Muscle of leg (tissue), 11 donors: Measurements from ENCODE around the gene MFN1. TPM values are rescaled to one million over a fixed set of nuclear protein-coding genes. Genes with fewer than 3 reads are reported as not detected.

Experiments
- DNase-seq: peaks from one replicate; pipeline ENCODE4 v3.0.0; 2013
- H3K27ac ChIP-seq: one replicate; pipeline ENCODE4 v1.5.1; 2013; ENCODE audit warnings: mild to moderate bottlenecking, low read length, control low read depth
- H3K27me3 ChIP-seq: one replicate; pipeline ENCODE4 v1.6.1; 2013; ENCODE audit warnings: low read length; ENCODE audit not compliant: control insufficient read depth, insufficient read depth
- H3K36me3 ChIP-seq: one replicate; pipeline ENCODE4 v1.6.1; 2013; ENCODE audit warnings: low read length; ENCODE audit not compliant: control insufficient read depth, insufficient read depth
- H3K4me1 ChIP-seq: one replicate; pipeline ENCODE4 v1.6.1; 2013; ENCODE audit warnings: low read length; ENCODE audit not compliant: control insufficient read depth, insufficient read depth
- H3K4me3 ChIP-seq: one replicate; pipeline ENCODE4 v1.5.1; 2013; ENCODE audit warnings: low read length, control low read depth
- H3K9me3 ChIP-seq: replicated peaks from 2 replicates; pipeline ENCODE4 v1.6.1; 2013; ENCODE audit warnings: low read depth, low read length; ENCODE audit not compliant: control insufficient read depth
- WGBS: methylation state at CpG from one replicate; pipeline ENCODE4 v1.1.5; 2013; ENCODE audit warnings: missing lambda C conversion rate; ENCODE audit not compliant: insufficient coverage; 5-methylcytosine and 5-hydroxymethylcytosine counted together
- polyA plus RNA-seq, 8 donors: library from polyadenylated mRNA; unstranded; fragments of 120-200 nt; gene quantifications; one replicate each; pipeline versions ENCODE4 v1.2.1 to v1.2.3, GENCODE V29; 2013; ENCODE audit warnings: inconsistent platforms in 1 of 8, low replicate concordance in 1 of 8; ENCODE audit not compliant: insufficient read length in 8 of 8, insufficient read depth in 1 of 8
- total RNA-seq: library from RNA; stranded (reverse); fragments of 120-200 nt; gene quantifications from one replicate; pipeline ENCODE4 v1.2.4, GENCODE V29; 2013

The MFN1 gene
- total and polyA plus RNA-seq, 9 donors = 32.4 to 51.8 (median 42.4) TPM

DNA sequence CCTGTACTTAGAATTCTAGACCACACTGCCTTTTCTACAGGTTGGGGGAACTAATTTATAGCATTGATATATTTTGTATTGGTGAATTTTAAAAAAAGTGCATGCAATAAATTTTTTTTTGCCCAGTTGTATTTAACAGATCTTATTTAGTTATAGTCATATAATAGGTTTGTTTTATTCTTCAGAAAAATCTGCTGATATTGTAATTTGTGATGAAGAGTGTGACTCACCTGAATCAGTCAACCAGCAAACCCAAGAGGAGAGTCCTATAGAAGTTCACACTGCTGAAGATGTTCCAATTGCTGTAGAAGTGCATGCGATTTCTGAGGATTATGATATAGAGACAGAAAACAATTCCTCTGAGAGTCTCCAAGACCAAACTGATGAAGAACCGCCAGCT lies 14.4 kb upstream of the MFN1 start:
- DNase-seq = no peak
- H3K27ac ChIP-seq = no peak overlapping the region
- no peak overlapping the region for H3K4me3 ChIP-seq
- H3K27me3 ChIP-seq = no peaks in the 10 kb centered on the region
- WGBS = 100% methylated on average over 1 of the region's 2 CpGs
- no peaks in the 10 kb centered on the region for H3K4me1 ChIP-seq
- peaks cover 34% of the 10 kb centered on the region for H3K36me3 ChIP-seq
- H3K9me3 ChIP-seq = no peaks in the 10 kb centered on the region

DNA sequence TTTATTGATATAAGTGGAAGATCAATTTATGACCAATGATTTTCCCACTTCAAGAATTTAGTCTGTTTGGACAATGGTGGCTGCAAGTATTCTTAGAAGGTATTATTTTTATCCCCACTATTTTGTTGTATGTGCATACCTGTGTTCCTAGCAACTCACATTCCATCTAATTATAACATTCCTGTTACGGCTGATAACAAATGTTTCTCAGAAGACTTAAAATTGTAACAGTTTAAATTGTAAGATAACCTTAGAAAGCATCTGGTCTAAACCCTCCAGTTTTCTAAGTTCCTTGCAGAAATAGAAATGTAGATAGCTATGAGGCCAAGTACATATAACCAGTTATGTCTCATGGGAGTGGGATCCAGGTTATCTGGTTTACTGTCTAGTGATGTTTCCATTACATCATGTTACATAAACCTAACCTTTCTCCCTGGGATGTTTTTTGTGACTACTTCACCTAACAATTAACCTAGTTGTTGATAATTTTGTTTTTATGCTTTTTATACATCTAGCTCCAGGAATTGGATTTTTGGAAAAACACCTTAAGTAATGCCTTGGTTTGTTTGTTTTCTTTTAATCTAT lies 11.1 kb upstream of the MFN1 start:
- WGBS = no CpG with 5 or more reads among the region's 1 CpG
- no peaks in the 10 kb centered on the region for H3K27me3 ChIP-seq
- no peak overlapping the region for H3K27ac ChIP-seq
- H3K9me3 ChIP-seq = no peaks in the 10 kb centered on the region
- no peak overlapping the region for H3K4me3 ChIP-seq
- DNase-seq = no peak
- H3K36me3 ChIP-seq = peaks cover 23% of the 10 kb centered on the region
- no peaks in the 10 kb centered on the region for H3K4me1 ChIP-seq

DNA sequence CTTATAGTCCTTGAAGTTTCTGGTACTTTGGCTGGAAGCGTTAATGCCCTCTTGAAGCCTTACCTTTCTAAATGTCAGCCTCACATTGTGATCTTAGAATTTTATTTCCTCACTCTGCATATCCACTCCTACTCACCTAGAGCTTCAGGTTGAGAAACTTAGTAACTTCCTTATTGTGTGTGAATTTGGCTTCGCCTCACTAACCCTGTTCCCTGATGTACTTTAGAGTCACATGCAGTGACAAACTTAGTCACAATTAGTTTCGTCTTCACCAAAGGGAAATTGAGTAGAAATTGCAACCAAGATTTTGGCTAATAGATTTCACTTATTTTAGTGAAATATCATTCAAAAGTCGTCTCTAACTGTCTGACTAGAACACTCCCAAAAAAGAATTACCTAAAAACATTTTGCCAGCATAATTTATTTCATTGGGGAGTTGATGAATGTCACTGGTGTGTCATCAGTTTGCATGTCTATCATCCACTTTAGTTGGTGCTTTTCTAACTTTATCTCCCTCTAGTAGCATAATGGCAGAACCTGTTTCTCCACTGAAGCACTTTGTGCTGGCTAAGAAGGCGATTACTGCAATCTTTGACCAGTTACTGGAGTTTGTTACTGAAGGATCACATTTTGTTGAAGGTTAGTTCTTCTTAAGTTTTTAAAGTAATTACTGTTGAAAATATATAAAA lies 960 bp downstream of the MFN1 start:
- DNase-seq = peak; percentile 11
- peaks cover 28% of the 10 kb centered on the region for H3K36me3 ChIP-seq
- H3K27ac ChIP-seq = peak overlapping the region; percentile 92
- no peaks in the 10 kb centered on the region for H3K9me3 ChIP-seq
- peaks cover 7% of the 10 kb centered on the region for H3K4me1 ChIP-seq
- peak overlapping the region; percentile 92 for H3K4me3 ChIP-seq
- H3K27me3 ChIP-seq = no peaks in the 10 kb centered on the region
- no CpG with 5 or more reads among the region's 5 CpGs for WGBS

DNA sequence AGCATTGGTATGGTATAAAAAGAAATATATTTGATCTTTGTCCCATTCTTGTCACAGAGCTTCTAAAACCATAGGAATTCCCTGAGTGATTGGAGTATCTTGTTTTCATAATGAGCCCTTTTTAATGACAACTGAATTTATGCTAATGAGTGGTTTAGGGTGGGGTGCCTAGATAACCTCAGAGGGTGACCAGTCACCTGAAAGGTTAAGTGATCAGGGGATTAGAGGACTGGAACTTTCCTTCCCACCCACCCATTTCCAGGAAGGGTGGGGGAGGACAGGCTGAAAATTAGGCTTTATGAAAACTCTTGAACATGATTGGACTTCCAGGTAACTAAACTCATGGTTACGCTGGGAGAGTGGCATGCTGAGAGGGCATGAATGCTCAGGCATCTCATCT lies 8.5 kb downstream of the MFN1 start:
- no peaks in the 10 kb centered on the region for H3K4me1 ChIP-seq
- no peak for DNase-seq
- H3K9me3 ChIP-seq = no peaks in the 10 kb centered on the region
- no peak overlapping the region for H3K27ac ChIP-seq
- no peak overlapping the region for H3K4me3 ChIP-seq
- WGBS = no CpG with 5 or more reads among the region's 1 CpG
- peaks cover 65% of the 10 kb centered on the region for H3K36me3 ChIP-seq
- no peaks in the 10 kb centered on the region for H3K27me3 ChIP-seq

DNA sequence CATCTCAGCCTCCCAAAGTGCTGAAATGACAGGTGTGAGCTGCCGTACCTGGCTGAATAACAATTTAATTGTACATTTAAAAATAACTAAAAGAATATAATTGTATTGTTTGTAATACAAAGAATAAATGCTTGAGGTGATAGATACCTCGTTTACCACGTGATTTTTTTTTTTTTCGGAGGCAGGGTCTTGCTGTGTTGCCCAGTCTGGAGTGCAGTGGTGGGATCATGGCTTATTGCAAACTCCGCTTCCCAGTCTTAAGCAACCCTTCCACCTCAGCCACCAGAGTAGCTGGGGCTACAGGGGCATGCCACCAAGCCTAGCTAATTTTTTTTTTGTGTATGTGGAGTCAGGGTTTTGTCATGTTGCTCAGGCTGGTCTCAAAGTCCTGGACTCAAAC lies 15.8 kb downstream of the MFN1 start:
- H3K4me1 ChIP-seq = no peaks in the 10 kb centered on the region
- peaks cover 25% of the 10 kb centered on the region for H3K36me3 ChIP-seq
- no peaks in the 10 kb centered on the region for H3K27me3 ChIP-seq
- no peak for DNase-seq
- no peak overlapping the region for H3K4me3 ChIP-seq
- H3K27ac ChIP-seq = no peak overlapping the region
- no peaks in the 10 kb centered on the region for H3K9me3 ChIP-seq
- no CpG with 5 or more reads among the region's 5 CpGs for whole genome bisulfite sequencing

DNA sequence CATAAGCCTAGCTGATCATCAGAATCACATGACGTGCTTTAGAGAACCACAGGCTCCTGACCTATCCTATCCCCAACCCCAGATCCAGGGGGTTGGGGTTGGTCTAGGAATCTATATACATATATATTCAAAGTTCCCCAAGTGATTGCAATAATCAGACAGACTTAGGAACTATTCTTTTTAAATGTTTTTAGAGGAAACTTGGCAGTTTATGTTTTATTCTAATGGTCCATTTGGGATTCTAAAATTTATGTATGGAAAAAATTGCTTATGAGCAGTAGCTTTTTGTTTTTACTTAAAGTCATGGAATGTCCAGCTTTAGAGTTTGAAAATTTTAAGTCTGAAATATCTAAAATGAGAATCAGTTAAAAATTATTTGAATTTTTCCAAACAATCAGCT lies 22.1 kb downstream of the MFN1 start:
- no peaks in the 10 kb centered on the region for H3K4me1 ChIP-seq
- H3K9me3 ChIP-seq = no peaks in the 10 kb centered on the region
- no peaks in the 10 kb centered on the region for H3K27me3 ChIP-seq
- H3K4me3 ChIP-seq = no peak overlapping the region
- DNase-seq = peak; percentile 72
- no peak overlapping the region for H3K27ac ChIP-seq
- no CpG with 5 or more reads among the region's 1 CpG for WGBS
- H3K36me3 ChIP-seq = peaks cover 19% of the 10 kb centered on the region

DNA sequence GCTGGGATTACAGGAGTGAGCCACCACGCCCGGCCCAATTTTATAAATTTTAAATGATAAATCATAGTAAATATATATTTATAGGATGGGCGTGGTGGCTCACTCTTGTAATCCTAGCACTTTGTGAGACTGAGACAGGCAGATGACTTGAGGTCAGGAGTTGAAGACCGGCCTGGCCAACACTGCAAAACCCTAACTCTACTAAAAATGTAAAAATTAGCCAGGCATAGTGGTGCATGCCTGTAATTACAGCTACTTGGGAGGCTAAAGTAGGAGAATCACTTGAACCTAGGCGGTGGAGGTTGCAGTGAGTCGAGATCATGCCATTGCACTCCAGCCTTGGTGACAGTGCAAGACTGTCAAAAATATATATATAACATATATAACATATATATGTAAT lies 26.4 kb downstream of the MFN1 start:
- no peaks in the 10 kb centered on the region for H3K9me3 ChIP-seq
- H3K27me3 ChIP-seq = no peaks in the 10 kb centered on the region
- H3K27ac ChIP-seq = no peak overlapping the region
- no peak for DNase-seq
- H3K4me3 ChIP-seq = no peak overlapping the region
- H3K4me1 ChIP-seq = no peaks in the 10 kb centered on the region
- no CpG with 5 or more reads among the region's 6 CpGs for WGBS
- peaks cover 28% of the 10 kb centered on the region for H3K36me3 ChIP-seq

DNA sequence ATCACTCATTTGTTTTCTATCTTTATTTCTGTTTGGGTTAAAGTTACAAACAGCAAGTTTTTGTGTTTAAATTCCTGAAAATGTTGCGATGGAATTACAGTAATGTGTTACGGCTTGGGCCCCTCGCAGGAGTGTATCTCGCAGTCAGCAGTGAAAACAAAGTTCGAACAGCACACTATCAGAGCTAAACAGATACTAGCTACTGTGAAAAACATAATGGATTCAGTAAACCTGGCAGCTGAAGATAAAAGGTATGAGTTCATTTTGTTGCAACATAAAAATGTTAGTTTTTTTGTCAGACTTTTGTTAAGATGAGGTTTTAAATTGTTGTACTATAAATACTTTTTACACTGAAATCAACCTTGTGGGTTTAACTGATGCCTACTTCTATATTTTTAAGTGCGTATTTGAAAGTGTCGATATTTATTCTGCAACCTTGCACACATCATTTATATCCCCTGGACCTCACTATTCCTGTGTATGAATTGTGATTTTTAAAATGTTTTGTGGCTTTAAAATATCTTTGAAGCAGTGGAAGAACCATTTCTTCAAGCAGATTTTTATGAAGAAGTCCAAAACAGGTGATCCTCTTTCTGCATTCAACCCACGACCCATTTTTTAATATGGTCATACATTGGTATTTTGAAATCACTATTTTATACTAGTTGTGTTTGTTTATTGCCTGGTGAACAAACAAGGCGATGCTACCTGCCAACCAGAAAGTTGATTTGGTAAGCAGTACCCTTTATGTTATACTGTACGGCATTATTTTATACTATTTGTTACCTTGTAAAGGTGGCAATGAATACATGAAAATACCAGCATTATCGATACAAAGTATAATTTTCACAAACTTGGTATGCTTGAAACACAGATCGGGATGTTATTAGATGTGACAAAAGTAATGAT lies 27.8 kb downstream of the MFN1 start:
- no peak overlapping the region for H3K27ac ChIP-seq
- WGBS = 100% methylated on average over 1 of the region's 12 CpGs
- DNase-seq = no peak
- peaks cover 29% of the 10 kb centered on the region for H3K36me3 ChIP-seq
- H3K9me3 ChIP-seq = no peaks in the 10 kb centered on the region
- H3K4me3 ChIP-seq = no peak overlapping the region
- no peaks in the 10 kb centered on the region for H3K4me1 ChIP-seq
- no peaks in the 10 kb centered on the region for H3K27me3 ChIP-seq

DNA sequence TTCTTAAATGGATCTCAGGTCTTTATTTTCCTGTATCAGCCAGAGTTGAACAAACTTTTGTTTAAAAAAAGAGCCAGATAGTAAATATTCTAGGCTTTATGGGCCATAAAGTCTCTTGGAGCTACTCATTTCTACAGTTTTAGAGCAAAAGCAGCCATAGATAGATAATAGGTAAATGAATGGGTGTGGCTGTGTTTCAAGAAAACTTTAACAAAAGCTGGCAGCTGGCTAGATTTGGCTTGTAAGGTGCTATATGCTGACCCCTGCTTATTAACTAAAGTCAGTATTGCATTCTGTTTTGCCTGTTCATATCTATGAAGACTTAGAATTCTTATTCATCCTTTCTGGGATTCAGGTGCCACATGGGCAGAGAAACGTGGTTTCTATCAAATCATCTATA lies 29.0 kb downstream of the MFN1 start:
- H3K4me3 ChIP-seq = no peak overlapping the region
- H3K27ac ChIP-seq = no peak overlapping the region
- no peaks in the 10 kb centered on the region for H3K9me3 ChIP-seq
- WGBS = no CpG with 5 or more reads among the region's 1 CpG
- H3K27me3 ChIP-seq = no peaks in the 10 kb centered on the region
- DNase-seq = no peak
- peaks cover 32% of the 10 kb centered on the region for H3K36me3 ChIP-seq
- H3K4me1 ChIP-seq = no peaks in the 10 kb centered on the region

DNA sequence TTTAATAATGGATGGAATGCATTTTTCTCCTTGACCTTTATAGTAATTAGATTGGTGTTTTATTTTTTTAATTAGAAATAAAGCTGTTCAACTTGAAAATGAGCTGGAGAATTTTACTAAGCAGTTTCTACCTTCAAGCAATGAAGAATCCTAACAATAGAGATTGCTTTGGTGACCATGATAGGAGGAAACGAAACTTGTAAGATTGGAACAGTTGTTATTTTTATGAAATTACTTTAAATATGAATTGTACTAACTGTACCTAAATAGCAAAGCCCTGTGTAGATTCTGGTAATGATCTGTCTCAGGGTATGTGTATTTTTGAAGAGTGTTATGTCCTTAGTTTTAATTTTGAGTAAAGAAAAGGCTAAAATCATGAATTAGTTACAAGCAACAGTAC lies 44.4 kb downstream of the MFN1 start:
- Histone ChIP-seq H3K4me3 (no peak overlapping the region), H3K9me3 (no peaks in the 10 kb centered on the region), H3K27ac (no peak overlapping the region), H3K36me3 (peaks cover 16% of the 10 kb centered on the region), H3K27me3 (no peaks in the 10 kb centered on the region), H3K4me1 (no peaks in the 10 kb centered on the region)
- no peak for DNase-seq
- no CpG with 5 or more reads among the region's 1 CpG for WGBS
